ENCODE results near the gene LRRC46. TPM values are rescaled to one million over a fixed set of nuclear protein-coding genes. Genes with fewer than 3 reads are reported as not detected.

LRRC46 gene
- total and polyA plus RNA-seq, 2 of the 13 experiments (the other 11 are each of a cell fraction or from before 2014, with no cell fraction given) = 0.09 TPM

GRCh38 chr17:47792979-47793378 lies 38.5 kb upstream of the LRRC46 start:
- peaks cover 0 to 50% of the 10 kb centered on the region in 2 experiments; a peak in 4 of 5 replicates for H3K27me3 ChIP-seq (ENCODE audit: control insufficient read depth in 1 of 2, insufficient read depth in 2 of 2, low read length in 2 of 2)
- intact Hi-C loops (cut with micrococcal nuclease; ENCODE audit: unreplicated experiment) = no loop called here
- TF ChIP-seq KLF6 (CRISPR knock-in tag; IDR thresholded peaks at IDR 0.05) = no peak
- no peak for TF ChIP-seq ZNF24 (IDR thresholded peaks at IDR 0.05)
- TF ChIP-seq SMARCC2 (IDR thresholded peaks at IDR 0.05) = no peak
- no peak for TF ChIP-seq HOMEZ (CRISPR knock-in tag; IDR thresholded peaks at IDR 0.05; ENCODE audit: low read depth)
- no peak for TF ChIP-seq ZNF790 (CRISPR knock-in tag; IDR thresholded peaks at IDR 0.05; ENCODE audit: borderline replicate concordance)
- no peak for TF ChIP-seq TRAFD1 (CRISPR knock-in tag; IDR thresholded peaks at IDR 0.05; ENCODE audit: borderline replicate concordance)
- no peak for TF ChIP-seq ZNF546 (CRISPR knock-in tag; conservative IDR thresholded peaks at IDR 0.05)
- H4K20me1 ChIP-seq (ENCODE audit: insufficient read depth, low read length) = no peaks in the 10 kb centered on the region
- no peak overlapping the region for H3K4me2 ChIP-seq (ENCODE audit: low read depth, low read length)
- no peaks in the 10 kb centered on the region for H3K36me3 ChIP-seq (replicated peaks in 1 of 2; ENCODE audit: control insufficient read depth in 1 of 2, insufficient read depth in 2 of 2, low read length in 2 of 2)
- H3K27ac ChIP-seq (ENCODE audit: extremely low read length, insufficient read depth, low read length) = no peak overlapping the region
- ATAC-seq (no peak), FAIRE-seq (no peak), DNase-seq (ENCODE audit: low spot score) (no peak)
- BruUV-seq (replicated peaks) = no TSS peak
- no peak overlapping the region for H3K9ac ChIP-seq (ENCODE audit: insufficient read depth, low read depth, low read length)
- ChIA-PET POLR2A (no interaction called here), CTCF (ENCODE audit: low intra/inter-chr PET ratio, low total read pairs) (no interaction called here)
- no peaks in the 10 kb centered on the region for H3K9me3 ChIP-seq (ENCODE audit: low read length)
- in situ Hi-C loops (cut with HindIII; ENCODE audit: extremely low pct_ligation_motif_present, low pct_unique_long_range_greater_than_20kb) = no loop called here
- H2AFZ ChIP-seq (ENCODE audit: low read length) = no peak overlapping the region
- 1% methylated on average over 6 of the region's 6 CpGs for WGBS (ENCODE audit: low lambda C conversion rate)
- no peaks in the 10 kb centered on the region for H3K79me2 ChIP-seq (ENCODE audit: insufficient read depth, low read length)
- H3K4me3 ChIP-seq (replicated peaks in 1 of 3; ENCODE audit: insufficient read depth in 1 of 3, low read depth in 2 of 3, low read length in 3 of 3) = no peak overlapping the region
- H3K4me1 ChIP-seq (ENCODE audit: insufficient read depth, low read length) = no peaks in the 10 kb centered on the region

All from HepG2 (cell line).